Skin of body (tissue), 2 donors: ENCODE data around the gene ATXN2L. TPM values are rescaled to one million over a fixed set of nuclear protein-coding genes. Genes with fewer than 3 reads are reported as not detected.
"Not testable (repeated sequence)": the region's sequence is repeated elsewhere in the genome, so short reads cannot be mapped to it uniquely, and the experiment has no call there.

Experiments
- DNase-seq: peaks from one replicate; lab custom pipeline; 2025; lab: John Stamatoyannopoulos, UW
- total RNA-seq: library from RNA; depleted of rRNA; stranded (reverse); fragments of >200 nt; gene quantifications from one replicate; pipeline ENCODE4 v1.2.3, GENCODE V29; 2014

Gene ATXN2L
- total RNA-seq: 48.2 TPM

GRCh38 chr16:28822520-28823290 is at the start of gene ATXN2L:
Gene ATXN2L, plus strand, starts transcription at chr16:28822999. Its CDS starts 261 bp downstream, at chr16:28823260.
- DNase-seq: peak; percentile 92

- not testable (repeated sequence) for DNase-seq
Observed at GRCh38 chr16:28781697-28782096, 41.1 kb upstream of the ATXN2L start.

- DNase-seq: not testable (repeated sequence)
Observed at GRCh38 chr16:28782357-28782756, 40.4 kb upstream of the ATXN2L start.

GRCh38 chr16:28802235-28803019 is 20.4 kb upstream of the ATXN2L start:
- not testable (repeated sequence) for DNase-seq

GRCh38 chr16:28807445-28808120 is 15.2 kb upstream of the ATXN2L start:
- not testable (repeated sequence) for DNase-seq

GRCh38 chr16:28820016-28820415 is 2.8 kb upstream of the ATXN2L start:
- DNase-seq: no peak

- DNase-seq: not testable (repeated sequence)
Observed at GRCh38 chr16:28820546-28820945, 2.3 kb upstream of the ATXN2L start.

- DNase-seq: no peak
Observed at GRCh38 chr16:28821874-28822519, 802 bp upstream of the ATXN2L start.

- no peak for DNase-seq
Observed at GRCh38 chr16:28823291-28823872, 583 bp downstream of the ATXN2L start.

GRCh38 chr16:28823873-28824716 is 1.3 kb downstream of the ATXN2L start:
- DNase-seq: peak; percentile 96

GRCh38 chr16:28824717-28824973 is 1.8 kb downstream of the ATXN2L start:
- no peak for DNase-seq

- no peak for DNase-seq
Observed at GRCh38 chr16:28826141-28826540, 3.3 kb downstream of the ATXN2L start.

- no peak for DNase-seq
Observed at GRCh38 chr16:28829747-28830146, 6.9 kb downstream of the ATXN2L start.

GRCh38 chr16:28830531-28830930 is 7.7 kb downstream of the ATXN2L start:
- DNase-seq: no peak

GRCh38 chr16:28834349-28834748 is 11.6 kb downstream of the ATXN2L start:
- DNase-seq: no peak

- no peak for DNase-seq
Observed at GRCh38 chr16:28834873-28835863, 12.4 kb downstream of the ATXN2L start.

GRCh38 chr16:28835864-28836760 is 13.3 kb downstream of the ATXN2L start:
- DNase-seq: no peak

- DNase-seq: no peak
Observed at GRCh38 chr16:28836761-28837064, 13.9 kb downstream of the ATXN2L start.
